Fibroblast of pulmonary artery (primary cell): ENCODE data around the gene TNFRSF1A.

Experiments
- DNase-seq: peaks from one replicate; pipeline ENCODE4 v3.0.0-alpha.2; 2010; ENCODE audit warnings: low read depth
- H3K4me3 ChIP-seq: replicated peaks from 2 replicates; pipeline ENCODE4 v1.5.1; 2011; ENCODE audit warnings: low read depth, mild to moderate bottlenecking, control low read depth, low read length, moderate library complexity
- TF ChIP-seq, protein P1 (sequence below): IDR thresholded peaks from 2 replicates; pipeline ENCODE4 v1.5.1; 2011; ENCODE audit warnings: mild to moderate bottlenecking, control low read depth, low read length, inconsistent platforms; ENCODE audit errors: missing control alignments

Gene TNFRSF1A

DNA sequence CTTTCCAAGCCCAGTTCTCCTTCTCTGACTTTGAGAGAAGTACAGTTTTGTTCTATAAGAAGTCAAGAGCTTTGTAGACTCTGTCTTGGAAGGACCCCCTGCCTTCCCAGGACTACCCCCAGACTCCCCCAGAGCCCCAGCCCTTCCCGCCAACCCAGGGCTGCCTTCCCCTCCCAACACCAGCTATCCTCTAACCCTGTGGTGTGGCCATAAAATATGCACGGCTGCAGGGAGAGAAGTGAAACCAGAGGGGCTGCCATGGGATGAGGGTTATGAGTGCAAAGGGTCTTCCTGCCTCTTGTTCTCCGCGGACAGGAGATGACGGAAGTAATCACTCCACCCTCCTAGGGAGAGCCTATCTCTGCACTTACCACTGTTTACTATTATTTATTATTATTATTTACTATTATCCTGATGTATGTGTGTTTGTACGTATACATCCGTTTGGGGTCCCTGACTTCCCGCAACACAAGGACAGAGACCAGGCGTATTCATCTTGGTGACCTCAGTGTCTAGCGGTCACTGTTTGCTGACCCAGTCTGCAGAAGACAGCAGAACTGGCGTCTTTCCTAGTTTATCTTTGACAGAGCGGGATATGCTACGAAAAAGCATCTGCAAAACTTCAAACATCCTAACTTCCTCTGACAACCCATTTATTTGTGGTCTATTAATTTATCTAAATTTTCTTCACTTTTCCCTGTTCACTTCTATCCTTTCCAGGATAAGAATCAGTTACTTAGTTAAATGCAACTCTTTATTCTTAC lies 37.0 kb upstream of the TNFRSF1A start:
- TF ChIP-seq, protein P1, sequence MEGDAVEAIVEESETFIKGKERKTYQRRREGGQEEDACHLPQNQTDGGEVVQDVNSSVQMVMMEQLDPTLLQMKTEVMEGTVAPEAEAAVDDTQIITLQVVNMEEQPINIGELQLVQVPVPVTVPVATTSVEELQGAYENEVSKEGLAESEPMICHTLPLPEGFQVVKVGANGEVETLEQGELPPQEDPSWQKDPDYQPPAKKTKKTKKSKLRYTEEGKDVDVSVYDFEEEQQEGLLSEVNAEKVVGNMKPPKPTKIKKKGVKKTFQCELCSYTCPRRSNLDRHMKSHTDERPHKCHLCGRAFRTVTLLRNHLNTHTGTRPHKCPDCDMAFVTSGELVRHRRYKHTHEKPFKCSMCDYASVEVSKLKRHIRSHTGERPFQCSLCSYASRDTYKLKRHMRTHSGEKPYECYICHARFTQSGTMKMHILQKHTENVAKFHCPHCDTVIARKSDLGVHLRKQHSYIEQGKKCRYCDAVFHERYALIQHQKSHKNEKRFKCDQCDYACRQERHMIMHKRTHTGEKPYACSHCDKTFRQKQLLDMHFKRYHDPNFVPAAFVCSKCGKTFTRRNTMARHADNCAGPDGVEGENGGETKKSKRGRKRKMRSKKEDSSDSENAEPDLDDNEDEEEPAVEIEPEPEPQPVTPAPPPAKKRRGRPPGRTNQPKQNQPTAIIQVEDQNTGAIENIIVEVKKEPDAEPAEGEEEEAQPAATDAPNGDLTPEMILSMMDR: no peak
- DNase-seq: no peak
- H3K4me3 ChIP-seq: no peak overlapping the region

DNA sequence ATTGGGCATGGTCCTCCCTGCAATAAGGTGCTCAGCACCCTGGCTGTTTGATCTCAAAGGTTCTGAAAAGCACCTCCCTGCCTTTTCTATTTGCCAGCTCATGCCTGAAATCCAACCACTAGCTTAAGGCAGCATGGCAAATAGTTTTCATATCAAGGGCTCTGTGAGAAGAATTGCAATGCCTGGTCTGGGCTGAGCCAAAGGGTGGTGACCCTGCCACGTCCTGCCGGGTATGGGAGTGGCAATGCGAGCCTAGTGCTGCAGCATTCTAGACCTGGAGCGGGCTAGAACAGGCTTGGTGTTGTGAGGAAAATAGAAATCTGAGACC lies 35.8 kb upstream of the TNFRSF1A start:
- H3K4me3 ChIP-seq: no peak overlapping the region
- DNase-seq: no peak

DNA sequence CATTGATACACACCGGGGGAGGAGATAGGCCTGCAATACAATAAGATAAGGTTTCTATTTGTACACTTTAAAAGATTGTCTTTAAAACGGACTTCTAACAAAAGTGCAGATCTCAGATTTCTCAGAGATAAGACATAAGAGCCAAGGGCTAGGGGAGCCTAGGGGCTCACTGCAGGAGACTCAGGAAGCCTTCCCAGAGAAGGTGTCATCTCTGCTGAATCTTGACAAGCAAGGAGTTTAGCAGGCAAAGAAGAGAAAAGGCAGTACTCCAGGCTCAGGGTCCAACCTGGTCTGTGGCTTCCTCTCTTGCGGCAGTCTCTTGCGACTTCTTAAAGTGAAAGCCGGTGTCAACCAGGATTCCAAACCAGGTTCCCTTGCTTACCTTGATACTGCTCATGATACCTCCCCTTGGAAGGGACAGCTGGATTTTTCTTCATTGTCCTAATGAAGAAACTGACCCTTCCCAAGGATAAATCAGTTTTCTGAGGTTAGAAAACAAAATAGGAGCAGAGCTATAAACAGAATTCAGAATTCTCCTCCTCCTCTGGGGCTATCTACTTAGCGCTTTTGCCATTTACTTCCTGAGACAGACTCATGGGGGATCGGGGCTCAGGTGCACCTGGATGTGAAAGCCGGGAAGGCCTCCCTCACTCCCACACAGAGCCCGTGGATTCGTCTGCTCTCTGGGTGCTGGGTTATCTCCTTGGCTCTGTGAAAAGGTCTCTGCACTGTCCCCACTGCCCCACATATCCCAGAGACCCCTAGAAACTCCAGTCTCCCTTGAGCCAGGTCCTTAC lies 35.2 kb upstream of the TNFRSF1A start:
- no peak overlapping the region for H3K4me3 ChIP-seq
- DNase-seq: no peak
- TF ChIP-seq, protein P1: no peak

More for the DNA sequence above, 35.8 kb upstream of the TNFRSF1A start:
- TF ChIP-seq, protein P1: no peak

DNA sequence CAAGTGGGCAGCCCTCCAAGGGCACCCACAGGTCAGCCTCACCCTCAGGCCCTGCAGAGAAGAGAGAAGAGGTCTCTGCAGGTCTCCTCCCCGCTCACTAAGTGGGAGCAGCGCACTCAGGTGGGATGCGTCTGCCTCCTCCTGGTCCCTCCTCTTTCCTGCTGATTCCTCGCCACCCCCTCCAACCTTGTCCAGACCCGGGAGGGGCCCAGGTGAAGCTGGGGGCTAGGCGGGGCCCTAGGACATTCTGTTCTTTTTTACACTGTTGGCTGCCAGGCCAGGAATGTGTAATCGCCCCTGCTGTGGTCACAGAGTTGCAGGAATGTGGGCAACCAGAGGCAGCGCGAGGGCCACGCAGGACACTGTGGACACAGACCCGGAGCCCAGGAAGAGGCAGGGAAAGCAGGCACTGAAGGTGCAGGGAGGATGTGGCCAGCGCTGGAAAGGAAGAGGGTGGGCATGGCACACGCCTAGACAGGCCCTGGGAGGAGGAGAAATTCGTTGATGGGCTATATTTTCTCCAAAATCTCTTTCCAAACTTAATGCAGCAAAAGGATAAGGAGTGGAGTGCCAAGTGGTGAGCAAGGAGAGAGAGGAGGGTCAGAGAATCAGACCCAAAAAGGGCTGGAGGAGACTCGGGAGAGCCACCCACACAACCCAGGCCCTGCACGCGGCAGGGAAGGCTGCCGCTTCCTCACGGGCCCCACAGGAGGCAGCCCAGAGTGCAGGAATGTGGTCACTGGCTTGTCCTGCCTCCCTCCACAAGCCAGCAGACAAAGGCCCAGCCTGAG lies 34.4 kb upstream of the TNFRSF1A start:
- TF ChIP-seq, protein P1: peak; percentile 58
- H3K4me3 ChIP-seq: no peak overlapping the region
- peak; percentile 76 for DNase-seq

DNA sequence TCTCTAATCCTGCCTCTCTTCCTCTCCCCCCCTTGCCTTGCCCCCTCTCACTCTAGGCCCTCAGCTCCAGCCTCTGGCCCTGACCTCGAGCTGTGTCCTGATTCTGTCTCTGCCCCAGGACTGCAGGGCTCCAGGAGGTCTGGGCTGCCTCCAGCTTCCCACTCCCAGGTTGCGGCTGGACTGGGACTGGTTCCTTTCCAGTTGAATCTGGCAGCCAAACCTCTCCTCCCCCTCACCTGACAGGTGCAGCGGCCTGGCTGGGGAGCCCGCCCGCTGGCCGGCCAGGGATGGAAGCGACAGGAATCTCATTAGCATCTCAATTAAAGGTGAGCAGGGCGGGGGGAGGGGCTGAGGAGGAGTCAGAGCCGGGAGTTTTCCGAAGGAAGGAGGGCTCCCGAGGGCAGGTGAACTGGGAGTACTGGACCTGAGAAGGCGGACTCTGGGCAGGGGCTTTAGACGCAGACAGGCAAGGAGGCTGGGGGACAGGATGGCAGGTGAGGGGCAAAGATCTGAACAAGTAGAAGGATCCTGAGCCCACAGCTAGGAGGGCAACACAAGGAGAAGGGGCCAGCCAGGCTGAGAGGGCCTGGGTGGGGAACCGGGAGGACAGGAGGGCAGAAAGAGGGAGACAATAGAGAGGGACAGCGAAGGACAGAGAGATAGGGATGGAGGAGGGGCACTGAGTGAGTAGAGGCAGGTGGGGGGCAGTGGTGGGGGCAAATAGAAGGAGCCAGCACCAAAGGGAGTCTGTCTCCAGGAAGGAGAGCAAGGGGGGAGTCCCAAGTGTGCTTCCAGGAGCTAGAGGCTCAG lies 33.6 kb upstream of the TNFRSF1A start, which contains the start of gene SCNN1A:
TSS of gene SCNN1A (minus strand) at position 295 of the 810 bp plus-strand sequence. CDS start 780 bp downstream, outside the sequence.
- TF ChIP-seq, protein P1: no peak
- no peak within 1 kb of the TSS for H3K4me3 ChIP-seq
- no peak for DNase-seq

DNA sequence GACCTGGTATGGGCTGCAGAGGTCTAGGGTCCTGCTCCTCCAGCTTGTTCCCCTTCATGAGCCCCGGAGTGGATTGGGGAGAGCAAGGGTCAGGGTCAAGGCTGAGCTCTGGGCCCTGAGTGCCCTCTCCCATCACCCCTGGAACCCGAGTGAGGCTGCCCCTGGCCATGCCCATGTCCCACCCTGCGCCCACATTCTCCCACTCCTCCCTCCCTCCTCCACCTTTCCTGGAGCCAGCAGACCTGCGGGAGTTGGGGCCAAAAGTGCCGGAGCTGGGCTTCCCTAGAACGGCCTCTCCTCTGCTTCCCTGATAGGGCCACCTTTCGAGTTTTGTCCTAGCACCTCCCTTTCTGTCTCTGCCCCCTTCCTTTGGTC lies 32.9 kb upstream of the TNFRSF1A start:
- no peak overlapping the region for H3K4me3 ChIP-seq
- TF ChIP-seq, protein P1: no peak
- no peak for DNase-seq
